Neural progenitor cell (in vitro differentiated cells): ENCODE measurements around the gene TUB.

Experiments used
- CTCF ChIP-seq: fragments of 200-600 bp; sonication (generic); IDR thresholded peaks from 2 replicates; pipeline ENCODE4 v1.5.1; 2017; ENCODE audit warnings: antibody characterized with exemption, mild to moderate bottlenecking
- EZH2 ChIP-seq: fragments of 200-600 bp; sonication (generic); IDR thresholded peaks from 2 replicates; pipeline ENCODE4 v1.6.1; 2017; ENCODE audit warnings: antibody characterized with exemption, mild to moderate bottlenecking, moderate library complexity
- EZH2phosphoT487 ChIP-seq: fragments of 200-600 bp; sonication (generic); IDR thresholded peaks from 2 replicates; pipeline ENCODE4 v1.6.1; 2017; ENCODE audit warnings: antibody characterized with exemption

- no peak for TF ChIP-seq CTCF
- TF ChIP-seq EZH2, result no peak
- no peak for TF ChIP-seq EZH2phosphoT487
Measured at GRCh38 chr11:8105666-8106065, 24.7 kb downstream of the TUB start.
